Fibroblast of lung (primary cell): ENCODE results near the gene DCAF16. TPM values are rescaled to one million over a fixed set of nuclear protein-coding genes. Genes with fewer than 3 reads are reported as not detected.
A peak's percentile ranks its signal among the peaks of the same experiment; 100 is the strongest.

Experiments
- DNase-seq, 2 donors: peaks; one replicate each; pipeline versions ENCODE4 v3.0.0 to v3.0.0-alpha.2; 2010; ENCODE audit warnings: low read depth in 2 of 2
- H2AFZ ChIP-seq: 2 replicates; pipeline ENCODE4 v1.5.1; 2012; ENCODE audit warnings: low read length, control low read depth, inconsistent platforms
- H3K27ac ChIP-seq: 2 replicates; pipeline ENCODE4 v1.5.1; 2011; ENCODE audit warnings: low read length, control low read depth; ENCODE audit not compliant: insufficient read depth
- H3K27me3 ChIP-seq: 2 replicates; pipeline ENCODE4 v1.5.1; 2011; ENCODE audit warnings: mild to moderate bottlenecking, low read length; ENCODE audit not compliant: control insufficient read depth, insufficient read depth
- H3K36me3 ChIP-seq: 2 replicates; pipeline ENCODE4 v1.5.1; 2011; ENCODE audit warnings: low read length; ENCODE audit not compliant: control insufficient read depth, insufficient read depth
- H3K4me1 ChIP-seq: 2 replicates; pipeline ENCODE4 v1.5.1; 2011; ENCODE audit warnings: low read length; ENCODE audit not compliant: control insufficient read depth, insufficient read depth; ENCODE audit errors: extremely low read depth
- H3K4me2 ChIP-seq: 2 replicates; pipeline ENCODE4 v1.5.1; 2011; ENCODE audit warnings: low read length, control low read depth; ENCODE audit not compliant: insufficient read depth; ENCODE audit errors: extremely low read depth
- H3K4me3 ChIP-seq, 4 experiments: fragments of 200-600 bp in 1 of 4; sonication (generic) in 1 of 4; replicated peaks in 1 of 4; 2 replicates each; pipeline ENCODE4 v1.5.1; 2011 to 2016; ENCODE audit warnings: low read length in 4 of 4, low read depth in 3 of 4, mild to moderate bottlenecking in 3 of 4, control low read depth in 2 of 4, inconsistent platforms in 1 of 4, mixed read lengths in 1 of 4; ENCODE audit not compliant: insufficient read depth in 1 of 4; ENCODE audit errors: control extremely low read depth in 1 of 4
- H3K79me2 ChIP-seq: 2 replicates; pipeline ENCODE4 v1.5.1; 2012; ENCODE audit warnings: mild to moderate bottlenecking, low read length, inconsistent platforms; ENCODE audit not compliant: control insufficient read depth, insufficient read depth
- H3K9ac ChIP-seq: 2 replicates; pipeline ENCODE4 v1.5.1; 2011; ENCODE audit warnings: mild to moderate bottlenecking, low read length, control low read depth; ENCODE audit not compliant: insufficient read depth
- H3K9me3 ChIP-seq: 2 replicates; pipeline ENCODE4 v1.5.1; 2012; ENCODE audit warnings: low read depth, low read length; ENCODE audit not compliant: control insufficient read depth, insufficient read depth
- H4K20me1 ChIP-seq: 2 replicates; pipeline ENCODE4 v1.5.1; 2011; ENCODE audit warnings: low read length; ENCODE audit not compliant: control insufficient read depth, insufficient read depth; ENCODE audit errors: extremely low read depth
- CTCF ChIP-seq, 2 donors: IDR thresholded peaks in 1 of 2; conservative IDR thresholded peaks in 1 of 2; 1 replicate in 1 of 2; 2 replicates in 1 of 2; pipeline ENCODE4 v1.5.1; 2011 to 2012; ENCODE audit warnings: low read length in 2 of 2, control low read depth in 1 of 2, inconsistent platforms in 1 of 2, low read depth in 1 of 2, mild to moderate bottlenecking in 1 of 2
- EZH2 ChIP-seq: IDR thresholded peaks from 2 replicates; pipeline ENCODE4 v1.5.1; 2012; ENCODE audit warnings: low read length, control low read depth, mild to moderate bottlenecking; ENCODE audit errors: missing control alignments
- polyA minus RNA-seq: library from RNA; depleted of rRNA, polyadenylated mRNA; stranded (reverse); fragments of >200 nt; gene quantifications from 2 replicates; pipeline ENCODE4 v1.2.3, GENCODE V29; 2011; ENCODE audit warnings: low replicate concordance
- polyA plus RNA-seq, 2 donors: library from polyadenylated mRNA; depleted of rRNA in 1 of 2; stranded (reverse) in 1 of 2; unstranded in 1 of 2; fragments of >200 nt; gene quantifications; 2 replicates each; pipeline ENCODE4 v1.2.1, GENCODE V29; 2011 to 2012; ENCODE audit warnings: missing spikeins in 1 of 2
- total RNA-seq: library from RNA; depleted of rRNA; stranded (reverse); fragments of >200 nt; gene quantifications from 2 replicates; pipeline ENCODE4 v1.2.1, GENCODE V29; 2014

Gene DCAF16
- total RNA-seq (19.0 and 20.0 TPM in 2 replicates), polyA plus RNA-seq (19.6 and 25.4 TPM in 2 replicates), polyA minus RNA-seq (5.2 and 13.0 TPM in 2 replicates)
- polyA plus RNA-seq (2012) = 9.3 and 17.2 TPM in 2 replicates

GRCh38 chr4:17810260-17811077 lies at the start of gene DCAF16, which contains the start of gene NCAPG:
TSS of gene DCAF16 (minus strand) at chr4:17810757. CDS start at chr4:17804141, 6,616 bp downstream.
TSS of gene NCAPG (plus strand) at chr4:17810979. CDS start at chr4:17811078, 99 bp downstream.
- Histone ChIP-seq H3K4me2 (peak within 1 kb of the TSS; percentile 96), H3K27ac (peak within 1 kb of the TSS; percentile 89), H3K79me2 (peaks cover 97% of the 10 kb centered on the region), H2AFZ (peak within 1 kb of the TSS; percentile 95), H4K20me1 (no peaks in the 10 kb centered on the region), H3K4me1 (peaks cover 3% of the 10 kb centered on the region), H3K9me3 (no peaks in the 10 kb centered on the region), H3K27me3 (no peaks in the 10 kb centered on the region), H3K4me3 (peak within 1 kb of the TSS; percentile 85 to 98 (median 85)), H3K9ac (peak within 1 kb of the TSS; percentile 90), H3K36me3 (no peaks in the 10 kb centered on the region)
- no peak for TF ChIP-seq EZH2
- no peak for TF ChIP-seq CTCF (conservative IDR thresholded peaks at IDR 0.05 in 1 of 2, IDR thresholded peaks at IDR 0.05 in 1 of 2; ENCODE audit: low read depth in 1 of 2, low read length in 2 of 2)
- peak; percentile 98 to 100 for DNase-seq

GRCh38 chr4:17859793-17860406 lies 49.3 kb upstream of the DCAF16 start:
- Histone ChIP-seq H2AFZ (no peak overlapping the region), H3K9ac (no peak overlapping the region), H3K4me3 (no peak overlapping the region)

More at GRCh38 chr4:17859793-17860406, 49.3 kb upstream of the DCAF16 start:
- Histone ChIP-seq H3K36me3 (no peaks in the 10 kb centered on the region), H3K9me3 (no peaks in the 10 kb centered on the region), H3K4me2 (no peak overlapping the region), H4K20me1 (no peaks in the 10 kb centered on the region), H3K27ac (no peak overlapping the region), H3K4me1 (no peaks in the 10 kb centered on the region), H3K27me3 (no peaks in the 10 kb centered on the region), H3K79me2 (no peaks in the 10 kb centered on the region)
- TF ChIP-seq CTCF (conservative IDR thresholded peaks at IDR 0.05 in 1 of 2, IDR thresholded peaks at IDR 0.05 in 1 of 2; ENCODE audit: low read depth in 1 of 2, low read length in 2 of 2) = no peak
- no peak for TF ChIP-seq EZH2
- no peak for DNase-seq
